GM12878 (cell line): Measurements from ENCODE around the gene KIAA2012. TPM values are rescaled to one million over a fixed set of nuclear protein-coding genes. Genes with fewer than 3 reads are reported as not detected.

Experiments
- ATAC-seq: fragments of 200-7000 bp; cut with Tn5 transposase; 3 replicates; pipeline ENCODE4 v1.9.1; 2020; ENCODE audit warnings: mild to moderate bottlenecking, moderate library complexity
- BruUV-seq: library from RNA; stranded (reverse); fragments of 400-500 nt; replicated peaks from 2 replicates; lab custom pipeline; 2021; lab: Mats Ljungman, UMichigan
- CTCF ChIA-PET: fragments of 300-600 bp; sonication (Branson Sonifier 250); formaldehyde crosslinking; extraction: SDS; loops from one replicate; lab custom pipeline; 2021; ENCODE audit warnings: inconsistent platforms; lab: Yijun Ruan, JAX
- POLR2A ChIA-PET: fragments of 350-600 bp; formaldehyde crosslinking; extraction: SDS; loops from one replicate; lab custom pipeline; 2021; ENCODE audit warnings: inconsistent platforms; lab: Charles Lee
- RAD21 ChIA-PET: fragments of 300-600 bp; sonication (Branson Sonifier 250); formaldehyde crosslinking; loops from one replicate; lab custom pipeline; 2023; ENCODE audit warnings: antibody characterized with exemption; ENCODE audit not compliant: unreplicated experiment; lab: Charles Lee
- SMC1A ChIA-PET: fragments of 300-600 bp; sonication (Branson Sonifier 250); formaldehyde crosslinking; loops from one replicate; lab custom pipeline; 2023; ENCODE audit not compliant: unreplicated experiment, uncharacterized antibody; lab: Charles Lee
- DNase-seq: peaks from one replicate; pipeline ENCODE4 v3.0.0-alpha.2; 2011; ENCODE audit warnings: low read depth, low spot score
- FAIRE-seq: peaks from 3 replicates; lab custom pipeline; 2011; peaks lifted over from hg19 to GRCh38; lab: Jason Lieb, UNC
- H2AFZ ChIP-seq: 2 replicates; pipeline ENCODE4 v1.6.0; 2011; ENCODE audit warnings: low read depth, low read length, control low read depth; ENCODE audit not compliant: control insufficient read depth
- H3K27ac ChIP-seq: 2 replicates; pipeline ENCODE4 v1.5.1; 2011; ENCODE audit warnings: control low read depth; ENCODE audit not compliant: control insufficient read depth, insufficient read depth
- H3K27me3 ChIP-seq, 2 experiments: replicated peaks in 1 of 2; 2 replicates each; pipeline versions ENCODE4 v1.6.0 to v1.6.1; 2011; ENCODE audit warnings: low read length in 1 of 2; ENCODE audit not compliant: control insufficient read depth in 2 of 2, insufficient read depth in 2 of 2
- H3K36me3 ChIP-seq, 2 experiments: 2 replicates each; pipeline ENCODE4 v1.5.1; 2011; ENCODE audit warnings: low read length in 1 of 2; ENCODE audit not compliant: control insufficient read depth in 2 of 2, insufficient read depth in 2 of 2
- H3K4me1 ChIP-seq: 2 replicates; pipeline ENCODE4 v1.6.1; 2011; ENCODE audit warnings: mild to moderate bottlenecking, low read length, moderate library complexity, mixed read lengths; ENCODE audit not compliant: control insufficient read depth, insufficient read depth
- H3K4me2 ChIP-seq: 2 replicates; pipeline ENCODE4 v1.6.0; 2011; ENCODE audit warnings: control low read depth; ENCODE audit not compliant: control insufficient read depth, insufficient read depth
- H3K4me3 ChIP-seq: fragments of 200-600 bp; sonication (generic); 2 replicates; pipeline ENCODE4 v1.5.1; 2016
- H3K79me2 ChIP-seq: 2 replicates; pipeline ENCODE4 v1.6.0; 2011; ENCODE audit warnings: low read length; ENCODE audit not compliant: control insufficient read depth, insufficient read depth
- H3K9ac ChIP-seq: 2 replicates; pipeline ENCODE4 v1.8.0; 2011; ENCODE audit warnings: low read length, control low read depth, mixed read lengths; ENCODE audit not compliant: control insufficient read depth, insufficient read depth
- H3K9me3 ChIP-seq: replicated peaks from 3 replicates; pipeline ENCODE4 v1.5.1; 2011; ENCODE audit warnings: mild to moderate bottlenecking, low read length; ENCODE audit not compliant: control insufficient read depth, insufficient read depth
- H4K20me1 ChIP-seq: 2 replicates; pipeline ENCODE4 v1.6.0; 2011; ENCODE audit not compliant: control insufficient read depth, insufficient read depth
- CREB1 ChIP-seq: IDR thresholded peaks from 2 replicates; pipeline ENCODE4 v1.6.1; 2012; ENCODE audit warnings: low read depth, mild to moderate bottlenecking, inconsistent platforms
- POLR2A ChIP-seq: IDR thresholded peaks from 2 replicates; pipeline ENCODE4 v1.6.1; 2011; ENCODE audit warnings: low read depth, mild to moderate bottlenecking, low read length
- RAD21 ChIP-seq: IDR thresholded peaks from 2 replicates; pipeline ENCODE4 v1.6.1; 2011; ENCODE audit warnings: mild to moderate bottlenecking, low read depth, low read length, moderate library complexity; ENCODE audit not compliant: insufficient read depth
- WGBS: methylation state at CpG from one replicate; pipeline ENCODE4 v1.1.6; 2016; ENCODE audit warnings: low lambda C conversion rate; ENCODE audit not compliant: insufficient replicate concordance, insufficient coverage; ENCODE audit errors: missing lambda C conversion rate; 5-methylcytosine and 5-hydroxymethylcytosine counted together
- in situ Hi-C: fragments of 300-500 bp; cut with MboI; formaldehyde crosslinking; loops from 9 replicates; pipeline ENCODE4 v1.14.3; 2018; ENCODE audit warnings: mixed read lengths
- intact Hi-C: fragments of 100-400 bp; cut with micrococcal nuclease; formaldehyde crosslinking; loops from one replicate; pipeline ENCODE4 v1.14.2; 2022; ENCODE audit not compliant: unreplicated experiment
- polyA plus RNA-seq, 11 experiments: library from polyadenylated mRNA; depleted of rRNA in 4 of 11; unstranded in 6 of 11; stranded (reverse) in 5 of 11; fragments of >200 nt; fragmentation: Nextera tagmentation in 4 of 11; fragmentation: Illumina TruSeq in 1 of 11; extraction: Ambion mirVana in 4 of 11; extraction: Trizol in 1 of 11; gene quantifications; 1 replicate in 1 of 11; 2 replicates in 10 of 11; pipeline versions ENCODE4 v1.2.1 to v1.2.3, GENCODE V29; 2011 to 2016; ENCODE audit warnings: inconsistent platforms in 2 of 11, missing spikeins in 2 of 11, low read depth in 1 of 11
- total RNA-seq, 4 experiments: library from RNA; depleted of rRNA in 3 of 4; stranded (reverse); fragments of >200 nt in 3 of 4; fragmentation: Illumina TruSeq in 1 of 4; extraction: Trizol in 1 of 4; gene quantifications; 2 replicates each; pipeline versions ENCODE4 v1.2.1 to v1.2.3, GENCODE V29; 2013 to 2021
- TF ChIP-seq, protein P1 (sequence below), 3 experiments: IDR thresholded peaks in 2 of 3; conservative IDR thresholded peaks in 1 of 3; 2 replicates each; pipeline ENCODE4 v1.5.1; 2011; ENCODE audit warnings: low read depth in 3 of 3, low read length in 3 of 3, mild to moderate bottlenecking in 3 of 3, control low read depth in 2 of 3, moderate library complexity in 2 of 3, inconsistent platforms in 1 of 3, mixed read lengths in 1 of 3; ENCODE audit not compliant: control insufficient read depth in 2 of 3, insufficient read depth in 1 of 3; ENCODE audit errors: extremely low read depth in 1 of 3

The KIAA2012 gene
- total and polyA plus RNA-seq, 10 of the 15 experiments (the other 5 are each of a cell fraction or from before 2014, with no cell fraction given): 0.03 TPM; not detected in 9

DNA sequence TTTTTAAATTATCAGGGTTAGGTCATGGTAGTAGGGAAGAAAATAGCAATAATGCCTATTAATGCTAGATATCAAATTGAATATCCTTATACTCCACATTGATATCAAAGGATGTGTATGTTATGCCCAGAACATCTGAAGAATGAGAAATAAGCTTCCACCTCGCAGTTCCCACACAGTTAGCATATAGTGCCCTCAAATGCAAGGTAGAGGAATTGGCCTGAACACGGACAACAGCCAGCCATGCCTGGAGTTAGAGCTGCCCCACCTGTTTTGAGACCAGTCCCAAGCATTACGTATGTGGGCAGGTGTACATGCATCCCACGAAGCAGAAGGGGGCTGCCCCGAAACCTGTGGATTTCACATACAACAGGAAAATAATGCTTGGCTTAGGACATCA, 85.7 kb downstream of the KIAA2012 start:
- H3K9ac ChIP-seq: no peak overlapping the region
- no peaks in the 10 kb centered on the region for H3K79me2 ChIP-seq
- in situ Hi-C loops (no loop called here), intact Hi-C loops (no loop called here)
- ATAC-seq (peak; percentile 40; the same call in 1 of the 3 replicates), DNase-seq (no peak), FAIRE-seq (no peak)
- no peaks in the 10 kb centered on the region for H3K4me1 ChIP-seq
- ChIA-PET CTCF (interaction anchor here (1.2 kb wide), 1 partner anchor 299 kb away, joined by 4 read pairs; no protein-coding TSS in a partner anchor), SMC1A (interaction anchor here (0.6 to 1.0 kb wide), 3 partner anchors 57 to 298 kb away, joined by 3 to 5 read pairs (median 4); no protein-coding TSS in a partner anchor), POLR2A (no interaction called here), RAD21 (interaction anchor here (0.7 to 0.9 kb wide), 2 partner anchors 193 to 298 kb away, joined by 3 read pairs; no protein-coding TSS in a partner anchor)
- no peak overlapping the region for H3K27ac ChIP-seq
- no peak overlapping the region for H3K4me2 ChIP-seq
- TF ChIP-seq, protein P1, sequence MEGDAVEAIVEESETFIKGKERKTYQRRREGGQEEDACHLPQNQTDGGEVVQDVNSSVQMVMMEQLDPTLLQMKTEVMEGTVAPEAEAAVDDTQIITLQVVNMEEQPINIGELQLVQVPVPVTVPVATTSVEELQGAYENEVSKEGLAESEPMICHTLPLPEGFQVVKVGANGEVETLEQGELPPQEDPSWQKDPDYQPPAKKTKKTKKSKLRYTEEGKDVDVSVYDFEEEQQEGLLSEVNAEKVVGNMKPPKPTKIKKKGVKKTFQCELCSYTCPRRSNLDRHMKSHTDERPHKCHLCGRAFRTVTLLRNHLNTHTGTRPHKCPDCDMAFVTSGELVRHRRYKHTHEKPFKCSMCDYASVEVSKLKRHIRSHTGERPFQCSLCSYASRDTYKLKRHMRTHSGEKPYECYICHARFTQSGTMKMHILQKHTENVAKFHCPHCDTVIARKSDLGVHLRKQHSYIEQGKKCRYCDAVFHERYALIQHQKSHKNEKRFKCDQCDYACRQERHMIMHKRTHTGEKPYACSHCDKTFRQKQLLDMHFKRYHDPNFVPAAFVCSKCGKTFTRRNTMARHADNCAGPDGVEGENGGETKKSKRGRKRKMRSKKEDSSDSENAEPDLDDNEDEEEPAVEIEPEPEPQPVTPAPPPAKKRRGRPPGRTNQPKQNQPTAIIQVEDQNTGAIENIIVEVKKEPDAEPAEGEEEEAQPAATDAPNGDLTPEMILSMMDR (IDR thresholded peaks at IDR 0.05 in 2 of 3, conservative IDR thresholded peaks at IDR 0.05 in 1 of 3; ENCODE audit: control insufficient read depth in 2 of 3, extremely low read depth in 1 of 3, insufficient read depth in 1 of 3, low read depth in 3 of 3, low read length in 3 of 3): peak in 1 of 3 experiments; percentile 37; a peak in 2 of 6 replicates
- TF ChIP-seq CREB1: no peak
- no peak for TF ChIP-seq POLR2A
- peak; percentile 43 for TF ChIP-seq RAD21
- H3K27me3 ChIP-seq: no peaks in the 10 kb centered on the region
- no TSS peak for BruUV-seq
- H2AFZ ChIP-seq: no peak overlapping the region
- WGBS: 12% methylated on average over 5 of the region's 5 CpGs
- no peaks in the 10 kb centered on the region for H3K36me3 ChIP-seq
- H3K9me3 ChIP-seq: no peaks in the 10 kb centered on the region
- H3K4me3 ChIP-seq: no peak overlapping the region
- H4K20me1 ChIP-seq: no peaks in the 10 kb centered on the region
